ENCODE data around the gene MBD3L2B. TPM values are rescaled to one million over a fixed set of nuclear protein-coding genes. Genes with fewer than 3 reads are reported as not detected.

The MBD3L2B gene
- total RNA-seq, 1 experiment from 2014 or later, result not detected

GRCh38 chr19:7018828-7019227, 2.4 kb downstream of the MBD3L2B start:
- TF ChIP-seq CTCF (IDR thresholded peaks at IDR 0.05; ENCODE audit: unreplicated experiment), result no peak
- Mint-ChIP-seq H3K36me3 (ENCODE audit: insufficient read depth, unreplicated experiment) (no peaks in the 10 kb centered on the region), H3K27me3 (ENCODE audit: unreplicated experiment) (no peaks in the 10 kb centered on the region), H3K9me3 (ENCODE audit: low read depth, unreplicated experiment) (no peaks in the 10 kb centered on the region), H3K4me3 (ENCODE audit: low read depth, unreplicated experiment) (no peak overlapping the region), H3K27ac (ENCODE audit: unreplicated experiment) (no peak overlapping the region), H3K4me1 (ENCODE audit: low read depth, unreplicated experiment) (no peaks in the 10 kb centered on the region)
- CTCF ChIA-PET, result no interaction called here
- no peak for DNase-seq
- intact Hi-C loops (cut with micrococcal nuclease; ENCODE audit: unreplicated experiment), result no loop called here
- no TSS peak for BruUV-seq (replicated peaks)

- H3K4me1 Mint-ChIP-seq (ENCODE audit: low read depth, unreplicated experiment), result no peaks in the 10 kb centered on the region
- BruUV-seq (replicated peaks), result no TSS peak
- no peak for DNase-seq
- peaks cover 10% of the 10 kb centered on the region for H3K27me3 Mint-ChIP-seq (ENCODE audit: unreplicated experiment)
- H3K27ac Mint-ChIP-seq (ENCODE audit: unreplicated experiment), result no peak overlapping the region
- CTCF ChIA-PET, result no interaction called here
- no peaks in the 10 kb centered on the region for H3K36me3 Mint-ChIP-seq (ENCODE audit: insufficient read depth, unreplicated experiment)
- TF ChIP-seq CTCF (IDR thresholded peaks at IDR 0.05; ENCODE audit: unreplicated experiment), result no peak
- intact Hi-C loops (cut with micrococcal nuclease; ENCODE audit: unreplicated experiment), result no loop called here
- H3K4me3 Mint-ChIP-seq (ENCODE audit: low read depth, unreplicated experiment), result no peak overlapping the region
- no peaks in the 10 kb centered on the region for H3K9me3 Mint-ChIP-seq (ENCODE audit: low read depth, unreplicated experiment)
Observed at GRCh38 chr19:7013678-7014077, 7.6 kb downstream of the MBD3L2B start.

- Mint-ChIP-seq H3K27ac (ENCODE audit: unreplicated experiment) (no peak overlapping the region), H3K27me3 (ENCODE audit: unreplicated experiment) (peaks cover 21% of the 10 kb centered on the region), H3K36me3 (ENCODE audit: insufficient read depth, unreplicated experiment) (no peaks in the 10 kb centered on the region), H3K9me3 (ENCODE audit: low read depth, unreplicated experiment) (no peaks in the 10 kb centered on the region), H3K4me3 (ENCODE audit: low read depth, unreplicated experiment) (no peak overlapping the region), H3K4me1 (ENCODE audit: low read depth, unreplicated experiment) (no peaks in the 10 kb centered on the region)
- no peak for DNase-seq
- no peak for TF ChIP-seq CTCF (IDR thresholded peaks at IDR 0.05; ENCODE audit: unreplicated experiment)
- BruUV-seq (replicated peaks), result no TSS peak
- intact Hi-C loops (cut with micrococcal nuclease; ENCODE audit: unreplicated experiment), result no loop called here
- CTCF ChIA-PET, result no interaction called here
Observed at GRCh38 chr19:7010722-7011593, 10.3 kb downstream of the MBD3L2B start.

- H3K27ac Mint-ChIP-seq (ENCODE audit: unreplicated experiment), result no peak overlapping the region
- no peaks in the 10 kb centered on the region for H3K36me3 Mint-ChIP-seq (ENCODE audit: insufficient read depth, unreplicated experiment)
- no peak for DNase-seq
- no TSS peak for BruUV-seq (replicated peaks)
- CTCF ChIA-PET, result no interaction called here
- no peak overlapping the region for H3K4me3 Mint-ChIP-seq (ENCODE audit: low read depth, unreplicated experiment)
- intact Hi-C loops (cut with micrococcal nuclease; ENCODE audit: unreplicated experiment), result no loop called here
- H3K9me3 Mint-ChIP-seq (ENCODE audit: low read depth, unreplicated experiment), result no peaks in the 10 kb centered on the region
- no peak for TF ChIP-seq CTCF (IDR thresholded peaks at IDR 0.05; ENCODE audit: unreplicated experiment)
- H3K4me1 Mint-ChIP-seq (ENCODE audit: low read depth, unreplicated experiment), result no peaks in the 10 kb centered on the region
- peaks cover 21% of the 10 kb centered on the region for H3K27me3 Mint-ChIP-seq (ENCODE audit: unreplicated experiment)
Observed at GRCh38 chr19:7007859-7008258, 13.4 kb downstream of the MBD3L2B start.
